Right cardiac atrium (tissue), 5 donors: ENCODE data around the gene WWOX. TPM values are rescaled to one million over a fixed set of nuclear protein-coding genes. Genes with fewer than 3 reads are reported as not detected.

Experiments
- ATAC-seq, 2 donors: fragments of 200-7000 bp; cut with Tn5 transposase; one replicate each; pipeline versions ENCODE4 v1.8.0 to v1.9.1; 2020; ENCODE audit warnings: moderate library complexity in 2 of 2, mild to moderate bottlenecking in 1 of 2
- DNase-seq, 3 donors: peaks; one replicate each; pipeline ENCODE4 v3.0.0-alpha.2; 2020
- H3K27ac ChIP-seq: one replicate; pipeline ENCODE4 v1.5.1; 2013; ENCODE audit warnings: mild to moderate bottlenecking, low read length, control low read depth, moderate library complexity
- H3K27me3 ChIP-seq: one replicate; pipeline ENCODE4 v1.6.1; 2013; ENCODE audit not compliant: control insufficient read depth, insufficient read depth
- H3K4me1 ChIP-seq: one replicate; pipeline ENCODE4 v1.6.1; 2013; ENCODE audit warnings: low read length; ENCODE audit not compliant: control insufficient read depth, insufficient read depth
- H3K4me3 ChIP-seq: one replicate; pipeline ENCODE4 v1.5.1; 2013; ENCODE audit warnings: low read length, control low read depth
- H3K9me3 ChIP-seq: one replicate; pipeline ENCODE4 v1.6.1; 2013; ENCODE audit warnings: low read length; ENCODE audit not compliant: control insufficient read depth
- WGBS: extraction: QIAGEN DNeasy Blood & Tissue Kit; methylation state at CpG from one replicate; pipeline ENCODE4 v1.1.7; 2013; 5-methylcytosine and 5-hydroxymethylcytosine counted together
- intact Hi-C, 4 donors: fragments of 100-400 bp; cut with DNase I; formaldehyde crosslinking; loops; one replicate each; pipeline versions ENCODE4 v1.11.0 to v1.14.0; 2022 to 2023
- polyA plus RNA-seq: library from polyadenylated mRNA; stranded (reverse); fragments of 200-250 nt; gene quantifications from one replicate; pipeline ENCODE4 v1.2.3, GENCODE V29; 2013
- total RNA-seq, 4 donors: library from RNA; stranded (reverse); fragmentation: NEBNext Ultra II Directional; extraction: Animal tissue kit (Norgen Biotek cat#: 25700); gene quantifications; one replicate each; pipeline ENCODE4 v1.2.1, GENCODE V29; 2021
- donor health status: healthy with polysubstance abuse.
- donor health status: DM: no; HTN: yes; CAD: no.
- donor health status: DM: no; HTN: no; CAD: no.
- donor health status: DM: no; HTN: yes; CAD: no; lungs with severe emphysema.
- donor health status: DM: yes; HTN: yes; CAD: no.

WWOX gene
- total and polyA plus RNA-seq, 5 donors: 6.0 to 14.9 (median 13.1) TPM

- intact Hi-C loops: no loop called here
- no peaks in the 10 kb centered on the region for H3K9me3 ChIP-seq
- H3K4me1 ChIP-seq: no peaks in the 10 kb centered on the region
- H3K27ac ChIP-seq: no peak overlapping the region
- no peaks in the 10 kb centered on the region for H3K27me3 ChIP-seq
- ATAC-seq: no peak
- no peak overlapping the region for H3K4me3 ChIP-seq
- WGBS: 54% methylated on average over 6 of the region's 6 CpGs
- no peak for DNase-seq
Observed at GRCh38 chr16:79061181-79061580, 961.7 kb downstream of the WWOX start.

GRCh38 chr16:79062336-79062735 is 962.9 kb downstream of the WWOX start:
- Histone ChIP-seq H3K27me3 (no peaks in the 10 kb centered on the region), H3K27ac (no peak overlapping the region), H3K9me3 (no peaks in the 10 kb centered on the region), H3K4me3 (no peak overlapping the region), H3K4me1 (no peaks in the 10 kb centered on the region)
- no peak for ATAC-seq
- no peak for DNase-seq
- 64% methylated on average over 6 of the region's 6 CpGs for WGBS
- intact Hi-C loops: no loop called here

GRCh38 chr16:79062821-79063220 is 963.4 kb downstream of the WWOX start:
- Histone ChIP-seq H3K4me3 (no peak overlapping the region), H3K9me3 (no peaks in the 10 kb centered on the region), H3K27me3 (no peaks in the 10 kb centered on the region), H3K4me1 (no peaks in the 10 kb centered on the region), H3K27ac (no peak overlapping the region)
- no peak for DNase-seq
- no peak for ATAC-seq
- 76% methylated on average over 6 of the region's 6 CpGs for WGBS
- intact Hi-C loops: no loop called here

GRCh38 chr16:79064256-79064972 is 965.0 kb downstream of the WWOX start:
- WGBS: 79% methylated on average over 15 of the region's 15 CpGs
- no peaks in the 10 kb centered on the region for H3K9me3 ChIP-seq
- H3K4me1 ChIP-seq: no peaks in the 10 kb centered on the region
- no peak overlapping the region for H3K4me3 ChIP-seq
- no peak for DNase-seq
- ATAC-seq: no peak
- no peaks in the 10 kb centered on the region for H3K27me3 ChIP-seq
- no peak overlapping the region for H3K27ac ChIP-seq
- intact Hi-C loops: no loop called here

- no peaks in the 10 kb centered on the region for H3K9me3 ChIP-seq
- no peaks in the 10 kb centered on the region for H3K4me1 ChIP-seq
- no peaks in the 10 kb centered on the region for H3K27me3 ChIP-seq
- intact Hi-C loops: no loop called here
- DNase-seq (no peak), ATAC-seq (no peak)
- 82% methylated on average over 7 of the region's 7 CpGs for WGBS
- H3K4me3 ChIP-seq: no peak overlapping the region
- H3K27ac ChIP-seq: no peak overlapping the region
Observed at GRCh38 chr16:79066561-79066960, 967.1 kb downstream of the WWOX start.

GRCh38 chr16:79067600-79067999 is 968.1 kb downstream of the WWOX start:
- ATAC-seq (no peak), DNase-seq (no peak)
- intact Hi-C loops: no loop called here
- Histone ChIP-seq H3K27me3 (no peaks in the 10 kb centered on the region), H3K27ac (no peak overlapping the region), H3K9me3 (no peaks in the 10 kb centered on the region), H3K4me3 (no peak overlapping the region), H3K4me1 (no peaks in the 10 kb centered on the region)
- WGBS: 94% methylated on average over 7 of the region's 7 CpGs

- DNase-seq (no peak), ATAC-seq (peak in 1 of 2 donors; percentile 29)
- Histone ChIP-seq H3K4me1 (no peaks in the 10 kb centered on the region), H3K9me3 (no peaks in the 10 kb centered on the region), H3K27me3 (no peaks in the 10 kb centered on the region), H3K27ac (no peak overlapping the region), H3K4me3 (no peak overlapping the region)
- intact Hi-C loops: no loop called here
- 91% methylated on average over 12 of the region's 12 CpGs for WGBS
Observed at GRCh38 chr16:79069121-79069520, 969.7 kb downstream of the WWOX start.

GRCh38 chr16:79069633-79070032 is 970.2 kb downstream of the WWOX start:
- intact Hi-C loops: no loop called here
- no peaks in the 10 kb centered on the region for H3K9me3 ChIP-seq
- H3K27ac ChIP-seq: no peak overlapping the region
- H3K4me1 ChIP-seq: no peaks in the 10 kb centered on the region
- ATAC-seq: no peak
- DNase-seq: no peak
- H3K4me3 ChIP-seq: no peak overlapping the region
- H3K27me3 ChIP-seq: no peaks in the 10 kb centered on the region
- 66% methylated on average over 1 of the region's 1 CpG for WGBS

GRCh38 chr16:79071424-79071823 is 972.0 kb downstream of the WWOX start:
- intact Hi-C loops: no loop called here
- H3K4me1 ChIP-seq: no peaks in the 10 kb centered on the region
- no peak for ATAC-seq
- WGBS: 56% methylated on average over 4 of the region's 4 CpGs
- H3K27ac ChIP-seq: no peak overlapping the region
- no peaks in the 10 kb centered on the region for H3K9me3 ChIP-seq
- H3K27me3 ChIP-seq: no peaks in the 10 kb centered on the region
- H3K4me3 ChIP-seq: no peak overlapping the region
- peak in 2 of 3 donors; percentile 23 to 58 for DNase-seq

GRCh38 chr16:79072517-79072916 is 973.1 kb downstream of the WWOX start:
- H3K9me3 ChIP-seq: no peaks in the 10 kb centered on the region
- no peak overlapping the region for H3K27ac ChIP-seq
- no peak for DNase-seq
- H3K4me3 ChIP-seq: no peak overlapping the region
- H3K4me1 ChIP-seq: no peaks in the 10 kb centered on the region
- 97% methylated on average over 4 of the region's 4 CpGs for WGBS
- no peaks in the 10 kb centered on the region for H3K27me3 ChIP-seq
- intact Hi-C loops: no loop called here
- no peak for ATAC-seq

- no peaks in the 10 kb centered on the region for H3K4me1 ChIP-seq
Observed at GRCh38 chr16:79073566-79073965, 974.1 kb downstream of the WWOX start.

GRCh38 chr16:79074541-79074940 is 975.1 kb downstream of the WWOX start:
- DNase-seq (no peak), ATAC-seq (no peak)
- Histone ChIP-seq H3K4me1 (no peaks in the 10 kb centered on the region), H3K27me3 (no peaks in the 10 kb centered on the region), H3K9me3 (no peaks in the 10 kb centered on the region), H3K27ac (no peak overlapping the region), H3K4me3 (no peak overlapping the region)
- intact Hi-C loops: no loop called here
- WGBS: 24% methylated on average over 1 of the region's 1 CpG

More at GRCh38 chr16:79073566-79073965, 974.1 kb downstream of the WWOX start:
- Histone ChIP-seq H3K9me3 (no peaks in the 10 kb centered on the region), H3K27ac (no peak overlapping the region), H3K27me3 (no peaks in the 10 kb centered on the region), H3K4me3 (no peak overlapping the region)
- DNase-seq (no peak), ATAC-seq (no peak)
- intact Hi-C loops: no loop called here
- 87% methylated on average over 4 of the region's 4 CpGs for WGBS
